GM12878 (cell line): ENCODE measurements around the gene FAM170B. TPM values are rescaled to one million over a fixed set of nuclear protein-coding genes. Genes with fewer than 3 reads are reported as not detected.

Source experiments
- ATAC-seq: fragments of 200-7000 bp; cut with Tn5 transposase; 3 replicates; pipeline ENCODE4 v1.9.1; 2020; ENCODE audit warnings: mild to moderate bottlenecking, moderate library complexity
- BruUV-seq: library from RNA; stranded (reverse); fragments of 400-500 nt; replicated peaks from 2 replicates; lab custom pipeline; 2021; lab: Mats Ljungman, UMichigan
- CTCF ChIA-PET: fragments of 300-600 bp; sonication (Branson Sonifier 250); formaldehyde crosslinking; extraction: SDS; loops from one replicate; lab custom pipeline; 2021; ENCODE audit warnings: inconsistent platforms; lab: Yijun Ruan, JAX
- POLR2A ChIA-PET: fragments of 350-600 bp; formaldehyde crosslinking; extraction: SDS; loops from one replicate; lab custom pipeline; 2021; ENCODE audit warnings: inconsistent platforms; lab: Charles Lee
- RAD21 ChIA-PET: fragments of 300-600 bp; sonication (Branson Sonifier 250); formaldehyde crosslinking; loops from one replicate; lab custom pipeline; 2023; ENCODE audit warnings: antibody characterized with exemption; ENCODE audit not compliant: unreplicated experiment; lab: Charles Lee
- SMC1A ChIA-PET: fragments of 300-600 bp; sonication (Branson Sonifier 250); formaldehyde crosslinking; loops from one replicate; lab custom pipeline; 2023; ENCODE audit not compliant: unreplicated experiment, uncharacterized antibody; lab: Charles Lee
- DNase-seq: peaks from one replicate; pipeline ENCODE4 v3.0.0-alpha.2; 2011; ENCODE audit warnings: low read depth, low spot score
- FAIRE-seq: peaks from 3 replicates; lab custom pipeline; 2011; peaks lifted over from hg19 to GRCh38; lab: Jason Lieb, UNC
- H2AFZ ChIP-seq: 2 replicates; pipeline ENCODE4 v1.6.0; 2011; ENCODE audit warnings: low read depth, low read length, control low read depth; ENCODE audit not compliant: control insufficient read depth
- H3K27ac ChIP-seq: 2 replicates; pipeline ENCODE4 v1.5.1; 2011; ENCODE audit warnings: control low read depth; ENCODE audit not compliant: control insufficient read depth, insufficient read depth
- H3K27me3 ChIP-seq, 2 experiments: replicated peaks in 1 of 2; 2 replicates each; pipeline versions ENCODE4 v1.6.0 to v1.6.1; 2011; ENCODE audit warnings: low read length in 1 of 2; ENCODE audit not compliant: control insufficient read depth in 2 of 2, insufficient read depth in 2 of 2
- H3K36me3 ChIP-seq, 2 experiments: 2 replicates each; pipeline ENCODE4 v1.5.1; 2011; ENCODE audit warnings: low read length in 1 of 2; ENCODE audit not compliant: control insufficient read depth in 2 of 2, insufficient read depth in 2 of 2
- H3K4me1 ChIP-seq: 2 replicates; pipeline ENCODE4 v1.6.1; 2011; ENCODE audit warnings: mild to moderate bottlenecking, low read length, moderate library complexity, mixed read lengths; ENCODE audit not compliant: control insufficient read depth, insufficient read depth
- H3K4me2 ChIP-seq: 2 replicates; pipeline ENCODE4 v1.6.0; 2011; ENCODE audit warnings: control low read depth; ENCODE audit not compliant: control insufficient read depth, insufficient read depth
- H3K4me3 ChIP-seq: fragments of 200-600 bp; sonication (generic); 2 replicates; pipeline ENCODE4 v1.5.1; 2016
- H3K79me2 ChIP-seq: 2 replicates; pipeline ENCODE4 v1.6.0; 2011; ENCODE audit warnings: low read length; ENCODE audit not compliant: control insufficient read depth, insufficient read depth
- H3K9ac ChIP-seq: 2 replicates; pipeline ENCODE4 v1.8.0; 2011; ENCODE audit warnings: low read length, control low read depth, mixed read lengths; ENCODE audit not compliant: control insufficient read depth, insufficient read depth
- H3K9me3 ChIP-seq: replicated peaks from 3 replicates; pipeline ENCODE4 v1.5.1; 2011; ENCODE audit warnings: mild to moderate bottlenecking, low read length; ENCODE audit not compliant: control insufficient read depth, insufficient read depth
- H4K20me1 ChIP-seq: 2 replicates; pipeline ENCODE4 v1.6.0; 2011; ENCODE audit not compliant: control insufficient read depth, insufficient read depth
- BHLHE40 ChIP-seq, 2 experiments: fragments of 450-650 bp in 1 of 2; IDR thresholded peaks; 2 replicates each; pipeline ENCODE4 v1.6.1; 2011 to 2017; ENCODE audit warnings: low read depth in 2 of 2, borderline replicate concordance in 1 of 2, improper control_type of control experiment in 1 of 2, low read length in 1 of 2, mild to moderate bottlenecking in 1 of 2
- CREM ChIP-seq: IDR thresholded peaks from 2 replicates; pipeline ENCODE4 v1.6.1; 2014; ENCODE audit warnings: antibody characterized with exemption, low read depth
- ESRRA ChIP-seq: IDR thresholded peaks from 2 replicates; pipeline ENCODE4 v1.6.1; 2012; ENCODE audit warnings: mild to moderate bottlenecking, low read length, improper control_type of control experiment
- IRF4 ChIP-seq: IDR thresholded peaks from 2 replicates; pipeline ENCODE4 v1.6.1; 2011; ENCODE audit warnings: low read depth, low read length
- MTA3 ChIP-seq: IDR thresholded peaks from 2 replicates; pipeline ENCODE4 v1.6.1; 2012; ENCODE audit warnings: low read length, inconsistent platforms, borderline replicate concordance
- POLR2AphosphoS2 ChIP-seq: IDR thresholded peaks from 2 replicates; pipeline ENCODE4 v1.6.1; 2011; ENCODE audit warnings: low read depth, mild to moderate bottlenecking, low read length, improper control_type of control experiment, moderate library complexity
- POU2F2 ChIP-seq: IDR thresholded peaks from 3 replicates; pipeline ENCODE4 v1.6.1; 2011; ENCODE audit warnings: low read depth, mild to moderate bottlenecking, low read length, borderline replicate concordance
- SREBF2 ChIP-seq: IDR thresholded peaks from 2 replicates; pipeline ENCODE4 v1.6.1; 2012; ENCODE audit warnings: mild to moderate bottlenecking, low read length
- SUPT20H ChIP-seq: IDR thresholded peaks from 2 replicates; pipeline ENCODE4 v1.6.1; 2011; ENCODE audit warnings: low read depth, mild to moderate bottlenecking, low read length, moderate library complexity, borderline replicate concordance; ENCODE audit not compliant: control insufficient read depth
- TARDBP ChIP-seq: IDR thresholded peaks from 2 replicates; pipeline ENCODE4 v1.6.1; 2016; ENCODE audit warnings: borderline replicate concordance
- WGBS: methylation state at CpG from one replicate; pipeline ENCODE4 v1.1.6; 2016; ENCODE audit warnings: low lambda C conversion rate; ENCODE audit not compliant: insufficient replicate concordance, insufficient coverage; ENCODE audit errors: missing lambda C conversion rate; 5-methylcytosine and 5-hydroxymethylcytosine counted together
- in situ Hi-C: fragments of 300-500 bp; cut with MboI; formaldehyde crosslinking; loops from 9 replicates; pipeline ENCODE4 v1.14.3; 2018; ENCODE audit warnings: mixed read lengths
- intact Hi-C: fragments of 100-400 bp; cut with micrococcal nuclease; formaldehyde crosslinking; loops from one replicate; pipeline ENCODE4 v1.14.2; 2022; ENCODE audit not compliant: unreplicated experiment
- polyA plus RNA-seq, 11 experiments: library from polyadenylated mRNA; depleted of rRNA in 4 of 11; unstranded in 6 of 11; stranded (reverse) in 5 of 11; fragments of >200 nt; fragmentation: Nextera tagmentation in 4 of 11; fragmentation: Illumina TruSeq in 1 of 11; extraction: Ambion mirVana in 4 of 11; extraction: Trizol in 1 of 11; gene quantifications; 1 replicate in 1 of 11; 2 replicates in 10 of 11; pipeline versions ENCODE4 v1.2.1 to v1.2.3, GENCODE V29; 2011 to 2016; ENCODE audit warnings: inconsistent platforms in 2 of 11, missing spikeins in 2 of 11, low read depth in 1 of 11
- total RNA-seq, 4 experiments: library from RNA; depleted of rRNA in 3 of 4; stranded (reverse); fragments of >200 nt in 3 of 4; fragmentation: Illumina TruSeq in 1 of 4; extraction: Trizol in 1 of 4; gene quantifications; 2 replicates each; pipeline versions ENCODE4 v1.2.1 to v1.2.3, GENCODE V29; 2013 to 2021
- TF ChIP-seq, protein P1 (sequence below): IDR thresholded peaks from 2 replicates; pipeline ENCODE4 v1.6.1; 2012; ENCODE audit warnings: low read depth, low read length, improper control_type of control experiment
- TF ChIP-seq, protein P2 (sequence below): fragments of 150-350 bp; IDR thresholded peaks from 2 replicates; pipeline ENCODE4 v1.6.1; 2016; ENCODE audit warnings: low read depth, low read length
- TF ChIP-seq, protein P3 (sequence below): IDR thresholded peaks from 2 replicates; pipeline ENCODE4 v1.6.1; 2012; ENCODE audit warnings: low read depth, low read length, improper control_type of control experiment
- TF ChIP-seq, protein P4 (sequence below): fragments of 450-650 bp; conservative IDR thresholded peaks from 2 replicates; pipeline ENCODE4 v1.6.1; 2017; ENCODE audit warnings: mild to moderate bottlenecking, moderate library complexity

FAM170B gene
- total and polyA plus RNA-seq, 10 of the 15 experiments (the other 5 are each of a cell fraction or from before 2014, with no cell fraction given) = not detected

DNA sequence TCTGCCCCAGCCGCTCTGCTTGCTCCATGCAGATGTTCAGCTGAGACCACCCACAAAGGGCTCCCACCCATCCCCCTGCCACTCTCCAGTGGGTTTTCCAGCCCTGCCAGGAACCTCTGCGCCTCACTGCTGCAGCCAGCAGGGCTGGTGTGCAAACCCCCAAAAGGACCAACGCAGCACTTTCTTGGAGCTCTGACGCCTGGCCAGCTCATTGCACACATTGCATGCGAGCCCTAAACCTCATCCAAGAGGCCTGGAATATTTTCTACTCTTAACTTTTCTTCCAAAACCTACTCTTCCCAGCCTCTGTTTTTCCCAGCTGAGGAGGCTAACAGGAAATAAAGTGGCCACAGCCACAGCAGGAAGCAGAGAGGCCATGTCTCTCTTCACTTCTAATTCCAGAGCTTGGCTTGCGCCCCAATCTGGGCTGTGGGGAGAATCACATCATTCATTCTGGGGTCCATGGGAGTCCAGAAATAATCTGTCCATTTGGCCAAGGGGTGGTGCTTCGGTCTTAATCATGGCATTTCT is 4.6 kb upstream of the FAM170B start (continued):
- TF ChIP-seq, protein P1, sequence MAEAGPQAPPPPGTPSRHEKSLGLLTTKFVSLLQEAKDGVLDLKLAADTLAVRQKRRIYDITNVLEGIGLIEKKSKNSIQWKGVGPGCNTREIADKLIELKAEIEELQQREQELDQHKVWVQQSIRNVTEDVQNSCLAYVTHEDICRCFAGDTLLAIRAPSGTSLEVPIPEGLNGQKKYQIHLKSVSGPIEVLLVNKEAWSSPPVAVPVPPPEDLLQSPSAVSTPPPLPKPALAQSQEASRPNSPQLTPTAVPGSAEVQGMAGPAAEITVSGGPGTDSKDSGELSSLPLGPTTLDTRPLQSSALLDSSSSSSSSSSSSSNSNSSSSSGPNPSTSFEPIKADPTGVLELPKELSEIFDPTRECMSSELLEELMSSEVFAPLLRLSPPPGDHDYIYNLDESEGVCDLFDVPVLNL = no peak
- TF ChIP-seq MTA3 = no peak
- no peak for TF ChIP-seq IRF4
- no peak for TF ChIP-seq POU2F2
- TF ChIP-seq, protein P2, sequence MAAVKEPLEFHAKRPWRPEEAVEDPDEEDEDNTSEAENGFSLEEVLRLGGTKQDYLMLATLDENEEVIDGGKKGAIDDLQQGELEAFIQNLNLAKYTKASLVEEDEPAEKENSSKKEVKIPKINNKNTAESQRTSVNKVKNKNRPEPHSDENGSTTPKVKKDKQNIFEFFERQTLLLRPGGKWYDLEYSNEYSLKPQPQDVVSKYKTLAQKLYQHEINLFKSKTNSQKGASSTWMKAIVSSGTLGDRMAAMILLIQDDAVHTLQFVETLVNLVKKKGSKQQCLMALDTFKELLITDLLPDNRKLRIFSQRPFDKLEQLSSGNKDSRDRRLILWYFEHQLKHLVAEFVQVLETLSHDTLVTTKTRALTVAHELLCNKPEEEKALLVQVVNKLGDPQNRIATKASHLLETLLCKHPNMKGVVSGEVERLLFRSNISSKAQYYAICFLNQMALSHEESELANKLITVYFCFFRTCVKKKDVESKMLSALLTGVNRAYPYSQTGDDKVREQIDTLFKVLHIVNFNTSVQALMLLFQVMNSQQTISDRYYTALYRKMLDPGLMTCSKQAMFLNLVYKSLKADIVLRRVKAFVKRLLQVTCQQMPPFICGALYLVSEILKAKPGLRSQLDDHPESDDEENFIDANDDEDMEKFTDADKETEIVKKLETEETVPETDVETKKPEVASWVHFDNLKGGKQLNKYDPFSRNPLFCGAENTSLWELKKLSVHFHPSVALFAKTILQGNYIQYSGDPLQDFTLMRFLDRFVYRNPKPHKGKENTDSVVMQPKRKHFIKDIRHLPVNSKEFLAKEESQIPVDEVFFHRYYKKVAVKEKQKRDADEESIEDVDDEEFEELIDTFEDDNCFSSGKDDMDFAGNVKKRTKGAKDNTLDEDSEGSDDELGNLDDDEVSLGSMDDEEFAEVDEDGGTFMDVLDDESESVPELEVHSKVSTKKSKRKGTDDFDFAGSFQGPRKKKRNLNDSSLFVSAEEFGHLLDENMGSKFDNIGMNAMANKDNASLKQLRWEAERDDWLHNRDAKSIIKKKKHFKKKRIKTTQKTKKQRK = no peak
- no peak for TF ChIP-seq SREBF2
- no peak for TF ChIP-seq POLR2AphosphoS2

DNA sequence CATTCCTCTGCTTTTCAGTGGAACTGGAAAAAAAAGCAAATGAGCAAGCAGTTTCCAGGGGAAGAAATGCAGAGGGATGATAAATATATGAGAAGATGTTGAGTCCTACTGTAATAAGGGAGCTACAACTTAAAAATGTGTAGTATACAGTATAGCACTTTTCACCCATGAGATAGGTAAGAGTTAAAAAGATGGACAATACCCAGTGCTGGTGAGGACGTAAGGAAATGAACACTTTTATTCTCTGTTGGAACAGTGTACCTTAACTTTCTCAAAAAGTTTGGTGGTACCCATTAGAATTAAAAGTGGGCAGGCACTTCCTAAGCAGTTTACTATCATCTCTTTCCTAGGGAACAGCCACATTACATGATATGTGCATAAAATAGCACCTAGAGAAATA is 2.7 kb upstream of the FAM170B start:
- Histone ChIP-seq H3K9ac (no peak overlapping the region), H3K4me1 (no peaks in the 10 kb centered on the region), H4K20me1 (no peaks in the 10 kb centered on the region), H3K27ac (no peak overlapping the region), H3K4me2 (no peak overlapping the region), H3K79me2 (no peaks in the 10 kb centered on the region), H3K27me3 (no peaks in the 10 kb centered on the region), H3K4me3 (no peak overlapping the region), H3K9me3 (no peaks in the 10 kb centered on the region), H3K36me3 (no peaks in the 10 kb centered on the region), H2AFZ (no peak overlapping the region)
- no peak for TF ChIP-seq TARDBP
- TF ChIP-seq CREM = no peak
- no peak for TF ChIP-seq SUPT20H
- no peak for TF ChIP-seq BHLHE40 (IDR thresholded peaks at IDR 0.05; ENCODE audit: borderline replicate concordance in 1 of 2, low read depth in 2 of 2, low read length in 1 of 2)
- TF ChIP-seq, protein P3, sequence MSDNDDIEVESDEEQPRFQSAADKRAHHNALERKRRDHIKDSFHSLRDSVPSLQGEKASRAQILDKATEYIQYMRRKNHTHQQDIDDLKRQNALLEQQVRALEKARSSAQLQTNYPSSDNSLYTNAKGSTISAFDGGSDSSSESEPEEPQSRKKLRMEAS = no peak
- TF ChIP-seq ESRRA = no peak
- TF ChIP-seq, protein P4, sequence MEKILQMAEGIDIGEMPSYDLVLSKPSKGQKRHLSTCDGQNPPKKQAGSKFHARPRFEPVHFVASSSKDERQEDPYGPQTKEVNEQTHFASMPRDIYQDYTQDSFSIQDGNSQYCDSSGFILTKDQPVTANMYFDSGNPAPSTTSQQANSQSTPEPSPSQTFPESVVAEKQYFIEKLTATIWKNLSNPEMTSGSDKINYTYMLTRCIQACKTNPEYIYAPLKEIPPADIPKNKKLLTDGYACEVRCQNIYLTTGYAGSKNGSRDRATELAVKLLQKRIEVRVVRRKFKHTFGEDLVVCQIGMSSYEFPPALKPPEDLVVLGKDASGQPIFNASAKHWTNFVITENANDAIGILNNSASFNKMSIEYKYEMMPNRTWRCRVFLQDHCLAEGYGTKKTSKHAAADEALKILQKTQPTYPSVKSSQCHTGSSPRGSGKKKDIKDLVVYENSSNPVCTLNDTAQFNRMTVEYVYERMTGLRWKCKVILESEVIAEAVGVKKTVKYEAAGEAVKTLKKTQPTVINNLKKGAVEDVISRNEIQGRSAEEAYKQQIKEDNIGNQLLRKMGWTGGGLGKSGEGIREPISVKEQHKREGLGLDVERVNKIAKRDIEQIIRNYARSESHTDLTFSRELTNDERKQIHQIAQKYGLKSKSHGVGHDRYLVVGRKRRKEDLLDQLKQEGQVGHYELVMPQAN = no peak
- ChIA-PET RAD21 (no interaction called here), POLR2A (no interaction called here), CTCF (no interaction called here), SMC1A (no interaction called here)
- no TSS peak for BruUV-seq
- no peak for DNase-seq
- FAIRE-seq = no peak
- WGBS = 24% methylated on average over 1 of the region's 1 CpG
- intact Hi-C loops = no loop called here
- no peak for ATAC-seq
- in situ Hi-C loops = no loop called here
